SK-N-MC (cell line): ENCODE data around the gene FBXO4.

Experiments
- DNase-seq: peaks from one replicate; pipeline ENCODE4 v3.0.0-alpha.2; 2011; ENCODE audit warnings: low read depth, low spot score
- H3K27ac ChIP-seq: fragments of 200-600 bp; sonication (generic); 2 replicates; pipeline ENCODE4 v1.5.1; 2016; ENCODE audit warnings: mixed run types
- H3K36me3 ChIP-seq: fragments of 200-600 bp; sonication (generic); 2 replicates; pipeline ENCODE4 v1.6.1; 2017; ENCODE audit warnings: antibody characterized with exemption, low read length, mixed read lengths; ENCODE audit not compliant: insufficient read depth
- H3K4me3 ChIP-seq: fragments of 200-600 bp; sonication (generic); 2 replicates; pipeline ENCODE4 v1.5.1; 2016
- H3K9ac ChIP-seq: fragments of 200-600 bp; sonication (generic); 2 replicates; pipeline ENCODE4 v1.8.0; 2017; ENCODE audit warnings: mixed run types, mixed read lengths; ENCODE audit not compliant: insufficient read length
- H3K9me3 ChIP-seq: fragments of 200-600 bp; sonication (generic); 2 replicates; pipeline ENCODE4 v1.6.1; 2017; ENCODE audit warnings: low read depth, mild to moderate bottlenecking, antibody characterized with exemption, low read length, moderate library complexity, mixed read lengths
- EZH2 ChIP-seq: fragments of 200-600 bp; sonication (generic); IDR thresholded peaks from one replicate; pipeline ENCODE4 v1.6.1; 2017; ENCODE audit warnings: antibody characterized with exemption
- FOXP2 ChIP-seq: optimal IDR thresholded peaks from 2 replicates; pipeline ENCODE3; 2011; ENCODE audit warnings: mild to moderate bottlenecking, moderate library complexity; ENCODE audit not compliant: insufficient read depth; ENCODE audit errors: extremely low read length, control extremely low read depth
- POLR2AphosphoS5 ChIP-seq: IDR thresholded peaks from 2 replicates; pipeline ENCODE4 v1.6.1; 2012; ENCODE audit warnings: mild to moderate bottlenecking, low read depth, low read length, borderline replicate concordance

Gene FBXO4

GRCh38 chr5:41924872-41925554 is at the start of gene FBXO4:
Gene FBXO4, plus strand, starts transcription at chr5:41925281. Its CDS starts 29 bp downstream, at chr5:41925310.
- Histone ChIP-seq H3K9ac (peak within 1 kb of the TSS; percentile 84), H3K9me3 (no peaks in the 10 kb centered on the region), H3K27ac (peak within 1 kb of the TSS; percentile 60), H3K36me3 (peaks cover 19% of the 10 kb centered on the region), H3K4me3 (peak within 1 kb of the TSS; percentile 75)
- no peak for TF ChIP-seq EZH2
- TF ChIP-seq POLR2AphosphoS5, result peak; percentile 78
- no peak for DNase-seq

DNA sequence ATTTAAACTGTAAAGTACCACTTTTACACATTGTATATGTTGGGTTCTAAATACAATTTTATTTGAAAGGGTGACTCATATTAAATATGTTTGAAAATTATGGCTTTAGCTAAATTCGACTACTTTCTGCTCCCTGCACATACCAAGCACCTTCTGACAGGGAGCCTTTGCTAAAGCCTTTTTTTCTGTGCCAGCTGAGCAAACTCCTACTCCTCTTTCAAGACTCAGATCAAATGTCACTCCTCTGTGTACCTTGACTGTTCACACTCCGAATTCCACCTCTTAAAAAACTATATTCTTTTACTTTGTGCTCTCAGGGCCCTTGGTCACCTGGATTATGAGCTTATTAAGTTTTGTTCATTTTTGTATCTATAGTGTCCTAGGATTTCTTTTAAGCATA is 48.4 kb upstream of the FBXO4 start:
- no peaks in the 10 kb centered on the region for H3K36me3 ChIP-seq
- no peak overlapping the region for H3K4me3 ChIP-seq
- H3K27ac ChIP-seq, result no peak overlapping the region
- no peak for TF ChIP-seq POLR2AphosphoS5
- no peak for TF ChIP-seq EZH2
- no peak for TF ChIP-seq FOXP2
- no peak for DNase-seq
- no peak overlapping the region for H3K9ac ChIP-seq
- no peaks in the 10 kb centered on the region for H3K9me3 ChIP-seq

GRCh38 chr5:41877408-41877807 is 47.7 kb upstream of the FBXO4 start:
- no peak overlapping the region for H3K9ac ChIP-seq
- no peak for DNase-seq
- TF ChIP-seq FOXP2 (no peak), POLR2AphosphoS5 (no peak)

GRCh38 chr5:41878173-41878572 is 46.9 kb upstream of the FBXO4 start:
- Histone ChIP-seq H3K9me3 (no peaks in the 10 kb centered on the region; the same call in 1 of the 2 replicates), H3K36me3 (no peaks in the 10 kb centered on the region), H3K27ac (no peak overlapping the region), H3K9ac (no peak overlapping the region), H3K4me3 (no peak overlapping the region)
- DNase-seq, result no peak
- TF ChIP-seq POLR2AphosphoS5 (no peak), FOXP2 (no peak), EZH2 (no peak)

More at GRCh38 chr5:41877408-41877807, 47.7 kb upstream of the FBXO4 start:
- H3K9me3 ChIP-seq, result no peaks in the 10 kb centered on the region; the same call in 1 of the 2 replicates
- H3K4me3 ChIP-seq, result no peak overlapping the region
- H3K36me3 ChIP-seq, result no peaks in the 10 kb centered on the region
- H3K27ac ChIP-seq, result no peak overlapping the region

- no peak for DNase-seq
- no peaks in the 10 kb centered on the region; the same call in 1 of the 2 replicates for H3K9me3 ChIP-seq
- H3K36me3 ChIP-seq, result no peaks in the 10 kb centered on the region
- no peak for TF ChIP-seq FOXP2
- TF ChIP-seq EZH2, result no peak
- no peak for TF ChIP-seq POLR2AphosphoS5
- H3K27ac ChIP-seq, result no peak overlapping the region
- no peak overlapping the region for H3K9ac ChIP-seq
- no peak overlapping the region for H3K4me3 ChIP-seq
Measured at GRCh38 chr5:41878643-41879478, 46.2 kb upstream of the FBXO4 start.

DNA sequence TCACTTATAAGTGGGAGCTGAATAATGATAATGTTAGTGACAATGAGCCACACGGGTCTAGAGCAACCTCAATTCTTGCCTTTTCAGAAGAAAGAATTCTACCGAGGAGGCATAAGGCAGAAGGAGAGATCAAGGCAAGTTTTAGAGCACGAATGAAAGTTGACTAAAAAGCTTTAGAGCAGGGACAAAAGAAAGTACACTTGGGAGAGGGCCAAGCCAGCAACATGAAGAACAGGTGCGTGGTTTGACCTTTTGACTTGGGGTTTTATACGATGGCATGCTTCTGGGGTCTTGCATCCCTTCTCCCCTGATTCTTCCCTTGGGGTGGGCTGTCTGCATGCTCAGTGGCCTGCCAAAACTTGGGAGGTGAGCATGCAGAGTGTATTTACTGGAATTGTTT is 42.3 kb upstream of the FBXO4 start:
- TF ChIP-seq FOXP2 (no peak), POLR2AphosphoS5 (no peak), EZH2 (no peak)
- no peak for DNase-seq
- no peak overlapping the region for H3K4me3 ChIP-seq
- no peak overlapping the region for H3K27ac ChIP-seq
- no peaks in the 10 kb centered on the region for H3K36me3 ChIP-seq
- H3K9me3 ChIP-seq, result no peaks in the 10 kb centered on the region; the same call in 1 of the 2 replicates
- H3K9ac ChIP-seq, result no peak overlapping the region

- no peaks in the 10 kb centered on the region; the same call in 1 of the 2 replicates for H3K9me3 ChIP-seq
- no peak for DNase-seq
- TF ChIP-seq FOXP2 (no peak), POLR2AphosphoS5 (no peak), EZH2 (no peak)
- H3K4me3 ChIP-seq, result no peak overlapping the region
- H3K9ac ChIP-seq, result no peak overlapping the region
- H3K36me3 ChIP-seq, result no peaks in the 10 kb centered on the region
- H3K27ac ChIP-seq, result no peak overlapping the region
Measured at GRCh38 chr5:41883243-41883642, 41.8 kb upstream of the FBXO4 start.

- TF ChIP-seq POLR2AphosphoS5 (no peak), EZH2 (no peak), FOXP2 (no peak)
Measured at GRCh38 chr5:41883936-41884335, 41.1 kb upstream of the FBXO4 start.

GRCh38 chr5:41885286-41885685 is 39.8 kb upstream of the FBXO4 start:
- Histone ChIP-seq H3K27ac (no peak overlapping the region), H3K4me3 (no peak overlapping the region), H3K9ac (no peak overlapping the region), H3K9me3 (no peaks in the 10 kb centered on the region; the same call in 1 of the 2 replicates), H3K36me3 (no peaks in the 10 kb centered on the region)
- TF ChIP-seq FOXP2 (no peak), EZH2 (no peak), POLR2AphosphoS5 (no peak)
- no peak for DNase-seq

More at GRCh38 chr5:41883936-41884335, 41.1 kb upstream of the FBXO4 start:
- H3K4me3 ChIP-seq, result no peak overlapping the region
- no peak overlapping the region for H3K9ac ChIP-seq
- no peaks in the 10 kb centered on the region; the same call in 1 of the 2 replicates for H3K9me3 ChIP-seq
- no peak overlapping the region for H3K27ac ChIP-seq
- no peaks in the 10 kb centered on the region for H3K36me3 ChIP-seq
- no peak for DNase-seq
